Body of pancreas (tissue), 4 donors: Measurements from ENCODE around the gene TVP23A. TPM values are rescaled to one million over a fixed set of nuclear protein-coding genes. Genes with fewer than 3 reads are reported as not detected.

Experiments
- ATAC-seq: fragments of 150-250 bp; one replicate; pipeline ENCODE4 v1.9.1; 2016
- DNase-seq, 4 donors: peaks; one replicate each; pipeline ENCODE4 v3.0.0-alpha.2; 2019
- H3K27ac ChIP-seq, 4 donors: fragments of 200-600 bp; sonication (generic); 1 replicate in 3 of 4; 2 replicates in 1 of 4; pipeline versions ENCODE4 v1.5.1 to v1.6.1; 2016 to 2019; ENCODE audit warnings: mild to moderate bottlenecking in 1 of 4, mixed read lengths in 1 of 4, moderate library complexity in 1 of 4
- H3K27me3 ChIP-seq, 2 donors: fragments of 200-600 bp; sonication (generic); one replicate each; pipeline ENCODE4 v1.6.0; 2016; ENCODE audit warnings: mild to moderate bottlenecking in 1 of 2
- H3K36me3 ChIP-seq, 2 donors: fragments of 200-600 bp; sonication (generic); replicated peaks in 1 of 2; 2 replicates each; pipeline ENCODE4 v1.5.1; 2016; ENCODE audit warnings: low read depth in 2 of 2; ENCODE audit not compliant: insufficient read depth in 1 of 2
- H3K4me1 ChIP-seq: fragments of 200-600 bp; sonication (generic); one replicate; pipeline ENCODE4 v1.6.0; 2016
- H3K4me3 ChIP-seq, 2 donors: fragments of 200-600 bp; sonication (generic); 1 replicate in 1 of 2; 2 replicates in 1 of 2; pipeline ENCODE4 v1.5.1; 2016 to 2019
- H3K9me3 ChIP-seq, 3 donors: fragments of 200-600 bp; sonication (generic); 1 replicate in 2 of 3; 2 replicates in 1 of 3; pipeline ENCODE4 v1.5.1; 2016
- CTCF ChIP-seq, 7 experiments: fragments of 450-650 bp in 4 of 7; fragments of 200-600 bp in 3 of 7; sonication (generic) in 3 of 7; IDR thresholded peaks; one replicate each; pipeline ENCODE4 v1.5.1; 2016 to 2019; ENCODE audit warnings: antibody characterized with exemption in 7 of 7
- POLR2A ChIP-seq, 3 donors: fragments of 450-650 bp; IDR thresholded peaks; one replicate each; pipeline ENCODE4 v1.6.1; 2016; ENCODE audit warnings: antibody characterized with exemption in 3 of 3, mild to moderate bottlenecking in 2 of 3
- WGBS, 2 donors: methylation state at CpG; one replicate each; pipeline ENCODE4 v1.1.5; 2017; 5-methylcytosine and 5-hydroxymethylcytosine counted together
- intact Hi-C: fragments of 100-400 bp; cut with DNase I; formaldehyde crosslinking; loops from one replicate; pipeline ENCODE4 v1.15.1; 2023
- total RNA-seq, 2 donors: library from RNA; depleted of rRNA; stranded (reverse); fragments of >200 nt; gene quantifications; one replicate each; pipeline ENCODE4 v1.1.0, GENCODE V29; 2016

Gene TVP23A
- total RNA-seq, 2 donors from 2014 or later: not detected

- H3K27me3 ChIP-seq: no peaks in the 10 kb centered on the region
- H3K4me1 ChIP-seq: no peaks in the 10 kb centered on the region
- no peak overlapping the region for H3K4me3 ChIP-seq
- ATAC-seq: no peak
- no peaks in the 10 kb centered on the region for H3K9me3 ChIP-seq
- DNase-seq: no peak
- intact Hi-C loops: no loop called here
- TF ChIP-seq CTCF (IDR thresholded peaks at IDR 0.05) (no peak), POLR2A (IDR thresholded peaks at IDR 0.05) (no peak)
- no peaks in the 10 kb centered on the region for H3K36me3 ChIP-seq
- 88 to 93% methylated on average over 3 of the region's 3 CpGs for WGBS, 2 donors
- no peak overlapping the region for H3K27ac ChIP-seq
These were observed 9.7 kb downstream of the TVP23A start for GRCh38 chr16:10808850-10809249.

- 88 to 92% methylated on average over 3 of the region's 3 CpGs for WGBS, 2 donors
- ATAC-seq (no peak), DNase-seq (no peak)
- no peaks in the 10 kb centered on the region for H3K27me3 ChIP-seq
- H3K27ac ChIP-seq: no peak overlapping the region
- no peak overlapping the region for H3K4me3 ChIP-seq
- intact Hi-C loops: no loop called here
- no peak for TF ChIP-seq POLR2A (IDR thresholded peaks at IDR 0.05)
- TF ChIP-seq CTCF (IDR thresholded peaks at IDR 0.05): no peak
- H3K4me1 ChIP-seq: no peaks in the 10 kb centered on the region
- no peaks in the 10 kb centered on the region for H3K9me3 ChIP-seq
- H3K36me3 ChIP-seq: no peaks in the 10 kb centered on the region
These were observed 10.4 kb downstream of the TVP23A start for GRCh38 chr16:10808218-10808617.

- intact Hi-C loops: no loop called here
- no peak for ATAC-seq
- 62 to 90% methylated on average over 6 of the region's 6 CpGs for WGBS, 2 donors
- DNase-seq: no peak
- TF ChIP-seq CTCF (IDR thresholded peaks at IDR 0.05): no peak
- TF ChIP-seq POLR2A (IDR thresholded peaks at IDR 0.05): no peak
- H3K9me3 ChIP-seq: no peaks in the 10 kb centered on the region
- H3K27me3 ChIP-seq: no peaks in the 10 kb centered on the region
- H3K36me3 ChIP-seq: no peaks in the 10 kb centered on the region
- no peak overlapping the region for H3K4me3 ChIP-seq
- H3K4me1 ChIP-seq: no peaks in the 10 kb centered on the region
- H3K27ac ChIP-seq: no peak overlapping the region
These were observed 11.9 kb downstream of the TVP23A start for GRCh38 chr16:10806698-10807097.

GRCh38 chr16:10805334-10805733, 13.3 kb downstream of the TVP23A start:
- DNase-seq (no peak), ATAC-seq (no peak)
- Histone ChIP-seq H3K4me1 (no peaks in the 10 kb centered on the region), H3K27me3 (no peaks in the 10 kb centered on the region), H3K9me3 (no peaks in the 10 kb centered on the region), H3K27ac (no peak overlapping the region), H3K4me3 (no peak overlapping the region), H3K36me3 (no peaks in the 10 kb centered on the region)
- WGBS, 2 donors: 81% methylated on average over 9 of the region's 9 CpGs
- no peak for TF ChIP-seq POLR2A (IDR thresholded peaks at IDR 0.05)
- no peak for TF ChIP-seq CTCF (IDR thresholded peaks at IDR 0.05)
- intact Hi-C loops: no loop called here

- WGBS, 2 donors: 83 to 91% methylated on average over 3 of the region's 3 CpGs
- ATAC-seq: no peak
These were observed 18.9 kb downstream of the TVP23A start for GRCh38 chr16:10799736-10800135.

More at GRCh38 chr16:10799736-10800135, 18.9 kb downstream of the TVP23A start:
- Histone ChIP-seq H3K4me1 (peaks cover 7% of the 10 kb centered on the region), H3K4me3 (no peak overlapping the region), H3K36me3 (no peaks in the 10 kb centered on the region), H3K9me3 (no peaks in the 10 kb centered on the region), H3K27me3 (no peaks in the 10 kb centered on the region), H3K27ac (no peak overlapping the region)
- TF ChIP-seq CTCF (IDR thresholded peaks at IDR 0.05): no peak
- TF ChIP-seq POLR2A (IDR thresholded peaks at IDR 0.05): no peak
- intact Hi-C loops: no loop called here
- no peak for DNase-seq
